Suprapubic skin (tissue), 4 donors: Measurements from ENCODE around the gene KREMEN2. TPM values are rescaled to one million over a fixed set of nuclear protein-coding genes. Genes with fewer than 3 reads are reported as not detected.

Experiments used
- DNase-seq, 2 donors: peaks; one replicate each; pipeline ENCODE4 v3.0.0-alpha.2; 2019; ENCODE audit warnings: low spot score in 2 of 2
- H3K27ac ChIP-seq: fragments of 200-600 bp; sonication (generic); one replicate; pipeline ENCODE4 v1.5.1; 2019
- H3K27me3 ChIP-seq: fragments of 200-600 bp; sonication (generic); one replicate; pipeline ENCODE4 v1.5.1; 2019
- H3K36me3 ChIP-seq: fragments of 200-600 bp; sonication (generic); one replicate; pipeline ENCODE4 v1.5.1; 2019
- H3K4me1 ChIP-seq: fragments of 200-600 bp; sonication (generic); one replicate; pipeline ENCODE4 v1.5.1; 2019
- H3K4me3 ChIP-seq: fragments of 200-600 bp; sonication (generic); one replicate; pipeline ENCODE4 v1.5.1; 2019; ENCODE audit warnings: mild to moderate bottlenecking
- H3K9me3 ChIP-seq: fragments of 200-600 bp; sonication (generic); one replicate; pipeline ENCODE4 v1.5.1; 2019
- CTCF ChIP-seq, 2 donors: fragments of 200-600 bp in 1 of 2; fragments of 450-650 bp in 1 of 2; sonication (generic) in 1 of 2; IDR thresholded peaks; one replicate each; pipeline ENCODE4 v1.5.1; 2016 to 2019; ENCODE audit warnings: antibody characterized with exemption in 2 of 2, mild to moderate bottlenecking in 1 of 2, moderate library complexity in 1 of 2
- EP300 ChIP-seq: sonication (generic); formaldehyde crosslinking; IDR thresholded peaks from one replicate; pipeline ENCODE4 v1.6.1; 2017; ENCODE audit warnings: antibody characterized with exemption
- POLR2A ChIP-seq, 2 donors: fragments of 450-650 bp; IDR thresholded peaks; one replicate each; pipeline ENCODE4 v1.6.1; 2017; ENCODE audit warnings: antibody characterized with exemption in 2 of 2, mild to moderate bottlenecking in 2 of 2, moderate library complexity in 2 of 2
- POLR2AphosphoS5 ChIP-seq, 3 donors: sonication (generic); formaldehyde crosslinking; IDR thresholded peaks; one replicate each; pipeline ENCODE4 v1.6.1; 2017; ENCODE audit warnings: antibody characterized with exemption in 3 of 3
- whole genome bisulfite sequencing: methylation state at CpG from one replicate; pipeline ENCODE4 v1.1.5; 2018; 5-methylcytosine and 5-hydroxymethylcytosine counted together
- total RNA-seq, 4 donors: library from RNA; depleted of rRNA; stranded (reverse); fragments of >200 nt; gene quantifications; one replicate each; pipeline ENCODE4 v1.1.0, GENCODE V29; 2016

KREMEN2 gene
- total RNA-seq, 4 donors from 2014 or later = 1.0 to 4.2 (median 3.9) TPM

GRCh38 chr16:2969545-2970521, 5.8 kb downstream of the KREMEN2 start:
- H3K27me3 ChIP-seq = peaks cover 32% of the 10 kb centered on the region
- 6% methylated on average over 10 of the region's 83 CpGs for WGBS
- H3K9me3 ChIP-seq = no peaks in the 10 kb centered on the region
- peak overlapping the region; percentile 87 for H3K4me3 ChIP-seq
- peaks cover 57% of the 10 kb centered on the region for H3K4me1 ChIP-seq
- TF ChIP-seq POLR2AphosphoS5 (IDR thresholded peaks at IDR 0.05) (no peak), EP300 (no peak), CTCF (IDR thresholded peaks at IDR 0.05) (peak in 1 of 2 donors; percentile 49), POLR2A (IDR thresholded peaks at IDR 0.05) (no peak)
- peak overlapping the region; percentile 49 for H3K27ac ChIP-seq
- no peaks in the 10 kb centered on the region for H3K36me3 ChIP-seq
- DNase-seq = no peak

DNA sequence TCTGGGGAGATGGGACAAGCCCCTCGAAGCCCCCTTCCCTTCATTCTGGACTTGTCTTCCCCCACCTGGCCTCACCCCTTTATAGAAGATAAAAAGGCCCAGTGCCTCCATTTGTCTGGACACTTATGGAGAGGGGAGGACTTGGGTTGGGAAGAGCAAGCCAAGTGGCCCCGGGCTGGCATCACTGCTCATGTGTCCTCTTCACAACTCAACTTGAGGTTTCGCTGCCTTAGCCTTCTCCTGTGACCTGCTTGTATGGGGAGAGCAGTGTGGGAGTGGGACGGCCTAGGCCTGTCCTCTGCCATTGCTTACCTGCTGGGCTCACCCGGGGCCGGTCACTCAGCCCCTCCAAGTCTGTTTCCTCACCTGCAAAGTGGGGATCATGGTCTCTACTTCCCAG, 6.5 kb downstream of the KREMEN2 start:
- Histone ChIP-seq H3K36me3 (no peaks in the 10 kb centered on the region), H3K4me1 (peaks cover 49% of the 10 kb centered on the region), H3K9me3 (no peaks in the 10 kb centered on the region), H3K27me3 (peaks cover 25% of the 10 kb centered on the region), H3K4me3 (peak overlapping the region; percentile 87), H3K27ac (no peak overlapping the region)
- DNase-seq = no peak
- WGBS = 67% methylated on average over 6 of the region's 6 CpGs
- TF ChIP-seq CTCF (IDR thresholded peaks at IDR 0.05) = no peak
- no peak for TF ChIP-seq EP300
- no peak for TF ChIP-seq POLR2AphosphoS5 (IDR thresholded peaks at IDR 0.05)
- no peak for TF ChIP-seq POLR2A (IDR thresholded peaks at IDR 0.05)

- DNase-seq = no peak
- H3K4me1 ChIP-seq = peaks cover 43% of the 10 kb centered on the region
- no peak for TF ChIP-seq EP300
- no peak for TF ChIP-seq POLR2A (IDR thresholded peaks at IDR 0.05)
- no peak for TF ChIP-seq POLR2AphosphoS5 (IDR thresholded peaks at IDR 0.05)
- TF ChIP-seq CTCF (IDR thresholded peaks at IDR 0.05) = no peak
- H3K27me3 ChIP-seq = peaks cover 17% of the 10 kb centered on the region
- WGBS = 81% methylated on average over 8 of the region's 35 CpGs
- no peaks in the 10 kb centered on the region for H3K36me3 ChIP-seq
- H3K9me3 ChIP-seq = no peaks in the 10 kb centered on the region
- no peak overlapping the region for H3K4me3 ChIP-seq
- H3K27ac ChIP-seq = no peak overlapping the region
Observed at GRCh38 chr16:2971134-2971984, 7.3 kb downstream of the KREMEN2 start.

GRCh38 chr16:2971985-2972784, 8.1 kb downstream of the KREMEN2 start:
- H3K27ac ChIP-seq = no peak overlapping the region
- TF ChIP-seq EP300 = no peak
- no peak for TF ChIP-seq POLR2AphosphoS5 (IDR thresholded peaks at IDR 0.05)
- TF ChIP-seq POLR2A (IDR thresholded peaks at IDR 0.05) = no peak
- TF ChIP-seq CTCF (IDR thresholded peaks at IDR 0.05) = no peak
- no peak overlapping the region for H3K4me3 ChIP-seq
- 86% methylated on average over 10 of the region's 15 CpGs for WGBS
- H3K27me3 ChIP-seq = peaks cover 8% of the 10 kb centered on the region
- H3K36me3 ChIP-seq = no peaks in the 10 kb centered on the region
- no peak for DNase-seq
- no peaks in the 10 kb centered on the region for H3K9me3 ChIP-seq
- peaks cover 35% of the 10 kb centered on the region for H3K4me1 ChIP-seq
